HEK293T (cell line): ENCODE results near the gene RIMBP2.

Experiments used
- CTCF ChIA-PET: fragments of 350-600 bp; formaldehyde crosslinking; extraction: SDS; loops from one replicate; lab custom pipeline; 2021; ENCODE audit warnings: antibody characterized with exemption, inconsistent platforms; lab: Yijun Ruan, JAX
- POLR2A ChIA-PET: fragments of 350-600 bp; formaldehyde crosslinking; extraction: SDS; loops from one replicate; lab custom pipeline; 2020; ENCODE audit warnings: antibody characterized with exemption, inconsistent platforms; lab: Yijun Ruan, JAX
- DNase-seq: peaks from one replicate; pipeline ENCODE4 v3.0.0; 2012; ENCODE audit warnings: mixed read lengths; ENCODE audit errors: extremely low spot score
- ARNT ChIP-seq: fragments of 450-650 bp; IDR thresholded peaks from 2 replicates; pipeline ENCODE4 v1.6.1; 2017; ENCODE audit warnings: mild to moderate bottlenecking
- BHLHE40 ChIP-seq: fragments of 450-650 bp; IDR thresholded peaks from 2 replicates; pipeline ENCODE4 v1.6.1; 2016; ENCODE audit warnings: mild to moderate bottlenecking, moderate library complexity, borderline replicate concordance
- CTBP1 ChIP-seq: fragments of 450-650 bp; IDR thresholded peaks from 2 replicates; pipeline ENCODE4 v1.6.1; 2016; ENCODE audit warnings: borderline replicate concordance
- ELF4 ChIP-seq: fragments of 450-650 bp; IDR thresholded peaks from 2 replicates; pipeline ENCODE4 v1.6.1; 2017; ENCODE audit warnings: antibody characterized with exemption
- FOXA1 ChIP-seq: fragments of 450-650 bp; IDR thresholded peaks from 2 replicates; pipeline ENCODE4 v1.6.1; 2016; ENCODE audit warnings: mild to moderate bottlenecking
- FOXK2 ChIP-seq: fragments of 450-650 bp; IDR thresholded peaks from 2 replicates; pipeline ENCODE4 v1.6.1; 2016; ENCODE audit warnings: mild to moderate bottlenecking
- FOXM1 ChIP-seq: fragments of 450-650 bp; IDR thresholded peaks from 2 replicates; pipeline ENCODE4 v1.6.1; 2017; ENCODE audit warnings: mild to moderate bottlenecking, borderline replicate concordance
- HDGF ChIP-seq: fragments of 450-650 bp; IDR thresholded peaks from 2 replicates; pipeline ENCODE4 v1.6.1; 2017; ENCODE audit warnings: antibody characterized with exemption, borderline replicate concordance
- L3MBTL2 ChIP-seq: fragments of 450-650 bp; conservative IDR thresholded peaks from 2 replicates; pipeline ENCODE4 v1.6.1; 2016; ENCODE audit warnings: mild to moderate bottlenecking
- LEF1 ChIP-seq: fragments of 450-650 bp; IDR thresholded peaks from 2 replicates; pipeline ENCODE4 v1.6.1; 2017; ENCODE audit warnings: mild to moderate bottlenecking, borderline replicate concordance
- NFRKB ChIP-seq: fragments of 450-650 bp; IDR thresholded peaks from 2 replicates; pipeline ENCODE4 v1.6.1; 2016; ENCODE audit warnings: mild to moderate bottlenecking, moderate library complexity
- PKNOX1 ChIP-seq: fragments of 450-650 bp; IDR thresholded peaks from 2 replicates; pipeline ENCODE4 v1.6.1; 2016
- SP1 ChIP-seq: fragments of 450-650 bp; IDR thresholded peaks from 2 replicates; pipeline ENCODE4 v1.6.1; 2017
- SUZ12 ChIP-seq: fragments of 450-650 bp; IDR thresholded peaks from 2 replicates; pipeline ENCODE4 v1.6.1; 2016; ENCODE audit warnings: mild to moderate bottlenecking
- TARDBP ChIP-seq: fragments of 450-650 bp; IDR thresholded peaks from 2 replicates; pipeline ENCODE4 v1.6.1; 2016
- ZNF384 ChIP-seq: fragments of 450-650 bp; IDR thresholded peaks from 2 replicates; pipeline ENCODE4 v1.6.1; 2016

Gene RIMBP2, protein sequence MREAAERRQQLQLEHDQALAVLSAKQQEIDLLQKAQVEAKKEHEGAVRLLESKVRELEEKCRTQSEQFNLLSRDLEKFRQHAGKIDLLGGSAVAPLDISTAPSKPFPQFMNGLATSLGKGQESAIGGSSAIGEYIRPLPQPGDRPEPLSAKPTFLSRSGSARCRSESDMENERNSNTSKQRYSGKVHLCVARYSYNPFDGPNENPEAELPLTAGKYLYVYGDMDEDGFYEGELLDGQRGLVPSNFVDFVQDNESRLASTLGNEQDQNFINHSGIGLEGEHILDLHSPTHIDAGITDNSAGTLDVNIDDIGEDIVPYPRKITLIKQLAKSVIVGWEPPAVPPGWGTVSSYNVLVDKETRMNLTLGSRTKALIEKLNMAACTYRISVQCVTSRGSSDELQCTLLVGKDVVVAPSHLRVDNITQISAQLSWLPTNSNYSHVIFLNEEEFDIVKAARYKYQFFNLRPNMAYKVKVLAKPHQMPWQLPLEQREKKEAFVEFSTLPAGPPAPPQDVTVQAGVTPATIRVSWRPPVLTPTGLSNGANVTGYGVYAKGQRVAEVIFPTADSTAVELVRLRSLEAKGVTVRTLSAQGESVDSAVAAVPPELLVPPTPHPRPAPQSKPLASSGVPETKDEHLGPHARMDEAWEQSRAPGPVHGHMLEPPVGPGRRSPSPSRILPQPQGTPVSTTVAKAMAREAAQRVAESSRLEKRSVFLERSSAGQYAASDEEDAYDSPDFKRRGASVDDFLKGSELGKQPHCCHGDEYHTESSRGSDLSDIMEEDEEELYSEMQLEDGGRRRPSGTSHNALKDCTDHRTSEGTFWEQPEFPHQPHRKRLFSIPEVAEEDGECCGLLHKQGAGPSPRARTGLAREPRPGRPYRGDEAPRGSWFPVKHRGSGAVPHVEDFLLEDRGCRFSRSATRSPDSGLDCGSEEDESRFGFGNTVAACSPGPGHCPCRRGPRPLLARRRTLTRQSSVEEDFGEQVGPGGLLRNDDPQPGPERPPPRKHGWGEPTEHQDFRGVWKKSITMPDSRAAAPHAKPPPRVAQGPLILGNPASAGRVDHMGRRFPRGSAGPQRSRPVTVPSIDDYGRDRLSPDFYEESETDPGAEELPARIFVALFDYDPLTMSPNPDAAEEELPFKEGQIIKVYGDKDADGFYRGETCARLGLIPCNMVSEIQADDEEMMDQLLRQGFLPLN (N-terminal part only)

DNA sequence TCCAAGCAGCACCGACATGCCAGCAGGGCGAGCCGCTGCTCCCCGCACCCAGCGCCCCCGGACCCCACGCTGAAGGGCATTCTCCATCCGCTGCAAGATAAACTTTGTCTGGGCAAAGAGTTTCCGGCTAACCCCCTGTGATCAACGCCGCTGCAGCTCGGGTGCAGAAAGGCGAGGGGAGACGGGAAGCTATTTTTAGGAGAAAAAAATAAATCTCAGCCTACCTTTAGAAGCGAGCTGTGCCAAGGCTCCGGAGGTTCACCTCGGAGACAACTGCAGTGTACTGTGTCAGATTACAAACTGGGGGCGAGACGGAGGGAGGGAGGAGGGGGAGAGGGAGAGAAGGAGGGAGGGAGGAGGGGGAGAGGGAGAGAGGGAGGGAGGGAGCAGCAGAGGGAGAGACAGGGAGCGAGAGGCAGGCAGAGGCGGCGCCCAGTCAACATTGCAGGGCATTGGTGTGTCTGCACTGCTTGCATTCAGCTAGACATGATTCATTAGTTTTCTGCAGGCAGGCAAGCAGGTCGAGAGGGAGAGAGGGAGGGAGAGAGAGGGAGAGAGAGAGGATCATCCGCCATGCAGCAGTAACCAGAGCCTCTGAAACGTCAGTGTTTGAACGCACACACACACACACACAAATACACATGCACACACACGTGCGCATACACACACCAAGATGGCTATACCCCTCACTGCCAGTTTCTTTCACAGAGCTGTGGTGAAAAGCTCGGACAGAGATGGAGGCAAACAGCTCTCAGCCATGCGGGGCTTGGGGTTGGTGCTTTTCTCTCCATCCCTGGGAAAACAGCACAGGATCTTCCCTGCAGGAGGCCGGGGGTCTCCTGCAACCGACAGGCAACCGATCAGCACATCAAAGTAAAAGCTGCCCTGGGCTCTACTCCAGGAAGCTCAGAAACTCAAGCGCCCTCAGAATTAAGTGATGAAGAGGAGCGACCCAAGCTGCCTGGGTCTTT lies at the start of gene RIMBP2:
TSS of gene RIMBP2 (minus strand) at position 302 of the 971 bp plus-strand sequence. CDS start 237,286 bp downstream, outside the sequence.
- TF ChIP-seq ZNF384 (no peak), SUZ12 (no peak), FOXM1 (no peak)
- CTCF ChIA-PET = no interaction called here
- no peak for DNase-seq
- POLR2A ChIA-PET = no interaction called here

DNA sequence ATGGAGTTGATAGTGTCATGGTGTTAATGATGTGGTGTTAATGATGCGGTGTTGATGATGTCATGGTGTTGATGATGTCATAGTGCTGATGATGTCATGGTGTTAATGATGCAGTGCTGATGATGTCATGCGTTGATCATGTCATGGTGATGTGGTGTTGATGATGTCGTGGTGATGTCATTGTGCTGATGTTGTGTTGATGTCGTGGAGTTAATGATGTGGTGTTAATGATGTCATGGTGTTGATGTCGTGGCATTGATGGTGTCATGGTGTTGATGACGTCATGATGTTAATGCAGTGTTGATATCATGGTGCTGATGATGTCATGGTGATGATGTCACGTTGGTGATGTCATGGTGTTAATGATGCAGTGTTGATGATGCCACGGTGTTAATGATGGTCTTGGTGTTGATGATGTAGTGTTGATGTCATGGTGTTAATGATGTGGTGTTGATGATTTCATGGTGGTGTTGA lies 49.1 kb upstream of the RIMBP2 start:
- CTCF ChIA-PET = no interaction called here
- TF ChIP-seq FOXA1 (no peak), LEF1 (no peak), L3MBTL2 (no peak; the same call in 1 of the 2 replicates), HDGF (no peak), NFRKB (no peak), CTBP1 (peak; percentile 87), ZNF384 (no peak), SUZ12 (no peak), TARDBP (peak; percentile 99), FOXK2 (no peak), ARNT (no peak), ELF4 (peak; percentile 31; the same call in 1 of the 2 replicates), BHLHE40 (no peak), SP1 (peak; percentile 40; the same call in 1 of the 2 replicates), PKNOX1 (peak; percentile 44; the same call in 1 of the 2 replicates)
- POLR2A ChIA-PET = no interaction called here
- DNase-seq = no peak

- TF ChIP-seq FOXM1 (no peak), TARDBP (peak; percentile 100), PKNOX1 (peak; percentile 55), ZNF384 (peak; percentile 19; the same call in 1 of the 2 replicates), ELF4 (no peak), L3MBTL2 (no peak), SP1 (no peak; the same call in 1 of the 2 replicates), CTBP1 (peak; percentile 82), LEF1 (no peak), FOXK2 (no peak)
- no peak for DNase-seq
- POLR2A ChIA-PET = no interaction called here
- CTCF ChIA-PET = no interaction called here
Measured at GRCh38 chr12:130764475-130765185, 48.5 kb upstream of the RIMBP2 start.

- ChIA-PET POLR2A (no interaction called here), CTCF (no interaction called here)
- no peak for DNase-seq
- TF ChIP-seq LEF1 (no peak), CTBP1 (peak; percentile 49; the same call in 1 of the 2 replicates), TARDBP (peak; percentile 91; the same call in 1 of the 2 replicates)
Measured at GRCh38 chr12:130764073-130764472, 48.0 kb upstream of the RIMBP2 start.

- POLR2A ChIA-PET = no interaction called here
- no peak for DNase-seq
- CTCF ChIA-PET = no interaction called here
- TF ChIP-seq CTBP1 (no peak), TARDBP (no peak), LEF1 (no peak), L3MBTL2 (no peak), SP1 (no peak), SUZ12 (no peak), FOXA1 (no peak), PKNOX1 (no peak), ELF4 (no peak)
Measured at GRCh38 chr12:130762319-130762675, 46.2 kb upstream of the RIMBP2 start.
